NCI-H2171 (cell line): Measurements from ENCODE around the gene CCDC172.

Experiments used
- DNase-seq: peaks from one replicate; lab custom pipeline; 2025; lab: John Stamatoyannopoulos, UW

CCDC172 gene

GRCh38 chr10:116324227-116324950, at the start of gene CCDC172:
Gene CCDC172 (plus strand): TSS chr10:116324448. CDS start chr10:116325012, 564 bp downstream.
- DNase-seq, result no peak

- no peak for DNase-seq
Observed at GRCh38 chr10:116276981-116277380, 47.3 kb upstream of the CCDC172 start.

- DNase-seq, result no peak
Observed at GRCh38 chr10:116278846-116279245, 45.4 kb upstream of the CCDC172 start.

GRCh38 chr10:116281775-116282174, 42.5 kb upstream of the CCDC172 start:
- no peak for DNase-seq

GRCh38 chr10:116286626-116287200, 37.5 kb upstream of the CCDC172 start:
- no peak for DNase-seq

- DNase-seq, result peak; percentile 36
Observed at GRCh38 chr10:116287906-116288501, 36.2 kb upstream of the CCDC172 start.

- no peak for DNase-seq
Observed at GRCh38 chr10:116289652-116290051, 34.6 kb upstream of the CCDC172 start.

GRCh38 chr10:116292493-116292892, 31.8 kb upstream of the CCDC172 start:
- DNase-seq, result no peak

GRCh38 chr10:116296291-116296721, 27.9 kb upstream of the CCDC172 start:
- DNase-seq, result no peak

- no peak for DNase-seq
Observed at GRCh38 chr10:116298586-116298985, 25.7 kb upstream of the CCDC172 start.

- DNase-seq, result no peak
Observed at GRCh38 chr10:116300542-116300941, 23.7 kb upstream of the CCDC172 start.

- DNase-seq, result no peak
Observed at GRCh38 chr10:116304923-116305322, 19.3 kb upstream of the CCDC172 start.

GRCh38 chr10:116306847-116307246, 17.4 kb upstream of the CCDC172 start:
- no peak for DNase-seq

- no peak for DNase-seq
Observed at GRCh38 chr10:116307455-116307854, 16.8 kb upstream of the CCDC172 start.

- no peak for DNase-seq
Observed at GRCh38 chr10:116311016-116311415, 13.2 kb upstream of the CCDC172 start.

- peak; percentile 38 for DNase-seq
Observed at GRCh38 chr10:116311706-116312490, 12.3 kb upstream of the CCDC172 start.

- DNase-seq, result peak; percentile 79
Observed at GRCh38 chr10:116312548-116312947, 11.7 kb upstream of the CCDC172 start.

GRCh38 chr10:116316503-116316902, 7.7 kb upstream of the CCDC172 start:
- no peak for DNase-seq

GRCh38 chr10:116324951-116325635, 845 bp downstream of the CCDC172 start:
- DNase-seq, result no peak

- DNase-seq, result no peak
Observed at GRCh38 chr10:116325987-116326386, 1.7 kb downstream of the CCDC172 start.

- no peak for DNase-seq
Observed at GRCh38 chr10:116329153-116329552, 4.9 kb downstream of the CCDC172 start.

- DNase-seq, result no peak
Observed at GRCh38 chr10:116331815-116332214, 7.6 kb downstream of the CCDC172 start.
